Neural cell (in vitro differentiated cells): ENCODE data around the gene KLHL3.

Source experiments
- CTCF ChIP-seq: fragments of 450-650 bp; IDR thresholded peaks from 2 replicates; pipeline ENCODE4 v1.5.1; 2014; ENCODE audit warnings: antibody characterized with exemption, mild to moderate bottlenecking, moderate library complexity; ENCODE audit not compliant: poor library complexity, severe bottlenecking
- EZH2 ChIP-seq: fragments of 200-600, 300-800 bp; shearing (Covaris generic), sonication (generic); IDR thresholded peaks from 2 replicates; pipeline ENCODE4 v1.6.1; 2014; ENCODE audit warnings: antibody characterized with exemption, low read length, borderline replicate concordance, mild to moderate bottlenecking; ENCODE audit not compliant: insufficient read depth, poor library complexity, severe bottlenecking
- POLR2AphosphoS5 ChIP-seq: IDR thresholded peaks from 2 replicates; pipeline ENCODE4 v1.6.1; 2012

GRCh38 chr5:137667341-137667740 is 68.5 kb downstream of the KLHL3 start:
- no peak for TF ChIP-seq CTCF
- TF ChIP-seq POLR2AphosphoS5, result no peak
- TF ChIP-seq EZH2, result no peak
